HEK293 (cell line): Measurements from ENCODE around the gene GPHA2.

Source experiments
- CTCF ChIA-PET: fragments of 350-600 bp; formaldehyde crosslinking; extraction: SDS; loops from one replicate; lab custom pipeline; 2021; ENCODE audit warnings: antibody characterized with exemption; lab: Yijun Ruan, JAX
- POLR2A ChIA-PET: fragments of 300-600 bp; formaldehyde crosslinking; extraction: SDS; loops from one replicate; lab custom pipeline; 2020; ENCODE audit warnings: antibody characterized with exemption, inconsistent platforms; lab: Yijun Ruan, JAX
- H3K27ac ChIP-seq: fragments of 200-500 bp; sonication (Bioruptor generic); 2 replicates; pipeline ENCODE4 v1.5.1; 2014; ENCODE audit warnings: low read depth, low read length, control low read depth, inconsistent platforms; ENCODE audit errors: extremely low read depth
- H3K36me3 ChIP-seq, 2 experiments: fragments of 200-500 bp in 1 of 2; sonication (Bioruptor generic) in 1 of 2; 1 replicate in 1 of 2; 2 replicates in 1 of 2; pipeline ENCODE4 v1.5.1; 2014 to 2017; ENCODE audit warnings: inconsistent platforms in 2 of 2, low read length in 2 of 2; ENCODE audit not compliant: control insufficient read depth in 2 of 2, insufficient read depth in 1 of 2
- H3K4me1 ChIP-seq: fragments of 200-500 bp; sonication (Bioruptor generic); 2 replicates; pipeline ENCODE4 v1.5.1; 2014; ENCODE audit warnings: mild to moderate bottlenecking, low read length, inconsistent platforms; ENCODE audit not compliant: control insufficient read depth, insufficient read depth
- H3K4me3 ChIP-seq: 2 replicates; pipeline ENCODE4 v1.5.1; 2011; ENCODE audit warnings: low read depth, mild to moderate bottlenecking, control low read depth, low read length, moderate library complexity
- H3K9me3 ChIP-seq: fragments of 200-500 bp; sonication (Bioruptor generic); 2 replicates; pipeline ENCODE4 v1.5.1; 2014; ENCODE audit warnings: low read depth, low read length, inconsistent platforms; ENCODE audit not compliant: control insufficient read depth, insufficient read depth
- ATF2 ChIP-seq: fragments of 450-650 bp; formaldehyde crosslinking; IDR thresholded peaks from 2 replicates; pipeline ENCODE4 v1.5.1; 2016; ENCODE audit warnings: missing biosample characterization, missing genetic modification characterization, low read depth
- BCL11A ChIP-seq: fragments of 450-650 bp; formaldehyde crosslinking; IDR thresholded peaks from 2 replicates; pipeline ENCODE4 v1.5.1; 2016; ENCODE audit warnings: low read depth, missing biosample characterization, missing genetic modification characterization
- GFI1B ChIP-seq: fragments of 450-650 bp; formaldehyde crosslinking; IDR thresholded peaks from 2 replicates; pipeline ENCODE4 v1.5.1; 2016; ENCODE audit warnings: missing biosample characterization, missing genetic modification characterization
- GLI2 ChIP-seq: fragments of 450-650 bp; formaldehyde crosslinking; IDR thresholded peaks from 2 replicates; pipeline ENCODE4; 2017; ENCODE audit warnings: missing biosample characterization, missing genetic modification characterization, low read depth, borderline replicate concordance
- KLF17 ChIP-seq: fragments of 450-650 bp; formaldehyde crosslinking; IDR thresholded peaks from 2 replicates; pipeline ENCODE4 v1.5.1; 2016; ENCODE audit warnings: missing biosample characterization, missing genetic modification characterization
- PATZ1 ChIP-seq: fragments of 450-650 bp; formaldehyde crosslinking; IDR thresholded peaks from 2 replicates; pipeline ENCODE4 v1.5.1; 2016; ENCODE audit warnings: missing biosample characterization, missing genetic modification characterization
- YY2 ChIP-seq: fragments of 450-650 bp; formaldehyde crosslinking; IDR thresholded peaks from 2 replicates; pipeline ENCODE4 v1.5.1; 2016; ENCODE audit warnings: missing biosample characterization, missing genetic modification characterization
- ZFHX2 ChIP-seq: fragments of 450-650 bp; formaldehyde crosslinking; conservative IDR thresholded peaks from 2 replicates; pipeline ENCODE4 v1.5.1; 2016; ENCODE audit warnings: missing biosample characterization, missing genetic modification characterization
- ZNF132 ChIP-seq: fragments of 450-650 bp; formaldehyde crosslinking; IDR thresholded peaks from 2 replicates; pipeline ENCODE4 v1.5.1; 2017; ENCODE audit warnings: missing biosample characterization, missing genetic modification characterization, borderline replicate concordance
- ZNF37A ChIP-seq: fragments of 450-650 bp; IDR thresholded peaks from 2 replicates; pipeline ENCODE4 v1.5.1; 2018; ENCODE audit warnings: missing biosample characterization, missing genetic modification characterization
- ZNF398 ChIP-seq: fragments of 450-650 bp; formaldehyde crosslinking; IDR thresholded peaks from 2 replicates; pipeline ENCODE4 v1.5.1; 2017; ENCODE audit warnings: missing biosample characterization, missing genetic modification characterization
- ZNF426 ChIP-seq: fragments of 450-650 bp; formaldehyde crosslinking; IDR thresholded peaks from 2 replicates; pipeline ENCODE4 v1.5.1; 2017; ENCODE audit warnings: missing biosample characterization, missing genetic modification characterization, mild to moderate bottlenecking, inconsistent platforms, moderate library complexity
- ZNF518A ChIP-seq: fragments of 450-650 bp; formaldehyde crosslinking; conservative IDR thresholded peaks from 2 replicates; pipeline ENCODE4 v1.5.1; 2016; ENCODE audit warnings: low read depth, missing biosample characterization, missing genetic modification characterization
- ZNF529 ChIP-seq: fragments of 450-650 bp; formaldehyde crosslinking; IDR thresholded peaks from 2 replicates; pipeline ENCODE4 v1.5.1; 2017; ENCODE audit warnings: missing genetic modification characterization, missing biosample characterization; ENCODE audit not compliant: insufficient replicate concordance
- ZNF548 ChIP-seq: fragments of 450-650 bp; formaldehyde crosslinking; IDR thresholded peaks from 2 replicates; pipeline ENCODE4 v1.5.1; 2016; ENCODE audit warnings: missing biosample characterization, missing genetic modification characterization
- ZNF580 ChIP-seq: fragments of 450-650 bp; formaldehyde crosslinking; IDR thresholded peaks from 2 replicates; pipeline ENCODE4 v1.5.1; 2016; ENCODE audit warnings: missing biosample characterization, missing genetic modification characterization
- ZNF704 ChIP-seq: fragments of 450-650 bp; formaldehyde crosslinking; IDR thresholded peaks from 2 replicates; pipeline ENCODE4 v1.5.1; 2016; ENCODE audit warnings: missing biosample characterization, missing genetic modification characterization
- ZSCAN23 ChIP-seq: fragments of 450-650 bp; formaldehyde crosslinking; IDR thresholded peaks from 2 replicates; pipeline ENCODE4 v1.5.1; 2016; ENCODE audit warnings: missing biosample characterization, missing genetic modification characterization

Gene GPHA2

GRCh38 chr11:64890522-64890939, 45.2 kb downstream of the GPHA2 start:
- Histone ChIP-seq H3K36me3 (peaks cover 0 to 10% of the 10 kb centered on the region in 2 experiments; a peak in 1 of 3 replicates), H3K27ac (no peak overlapping the region), H3K9me3 (no peaks in the 10 kb centered on the region), H3K4me3 (no peak overlapping the region), H3K4me1 (no peaks in the 10 kb centered on the region)
- ChIA-PET POLR2A (interaction anchor here (0.6 to 1.5 kb wide), 2 partner anchors 31 to 130 kb away, joined by 3 to 8 read pairs; no protein-coding TSS in a partner anchor), CTCF (interaction anchor here (0.6 to 9.4 kb wide), 3 partner anchors 10 to 113 kb away, joined by 3 to 111 read pairs (median 4); no protein-coding TSS in a partner anchor)
- TF ChIP-seq ZNF426 (tag by site-specific recombination) (no peak), ZNF132 (no peak), ZNF37A (no peak), ZFHX2 (tag by site-specific recombination) (no peak), GLI2 (tag by site-specific recombination) (no peak), KLF17 (tag by site-specific recombination) (no peak), ZNF704 (tag by site-specific recombination) (no peak), ZNF580 (no peak), ZNF548 (tag by site-specific recombination) (no peak), YY2 (tag by site-specific recombination) (no peak), BCL11A (tag by site-specific recombination) (no peak), GFI1B (tag by site-specific recombination) (no peak), ZSCAN23 (tag by site-specific recombination) (no peak)

GRCh38 chr11:64888729-64889511, 46.8 kb downstream of the GPHA2 start:
- ChIA-PET POLR2A (interaction anchor here (1.5 kb wide), 1 partner anchor 30 kb away, joined by 3 read pairs; no protein-coding TSS in a partner anchor), CTCF (interaction anchor here (0.5 to 5.2 kb wide), 16 partner anchors 8 to 1229 kb away, joined by 3 to 83 read pairs (median 4); partner anchors contain the start of gene EHD1)
- Histone ChIP-seq H3K36me3 (no peaks in the 10 kb centered on the region), H3K9me3 (no peaks in the 10 kb centered on the region), H3K4me1 (no peaks in the 10 kb centered on the region), H3K4me3 (no peak overlapping the region), H3K27ac (no peak overlapping the region)
- TF ChIP-seq ZNF529 (tag by site-specific recombination), result no peak
- TF ChIP-seq ZNF398 (tag by site-specific recombination), result peak; percentile 86
- peak; percentile 16; the same call in 1 of the 2 replicates for TF ChIP-seq PATZ1 (tag by site-specific recombination)
- TF ChIP-seq ZNF518A (tag by site-specific recombination), result no peak
- no peak for TF ChIP-seq ZSCAN23 (tag by site-specific recombination)
- TF ChIP-seq ATF2 (tag by site-specific recombination), result no peak
